HL-60/S4 treated with retinoic acid at 250 ng/mL for 4 days and 3 days (cell line): ENCODE data around the gene MEIKIN.
"Not testable (repeated sequence)": the region's sequence is repeated elsewhere in the genome, so short reads cannot be mapped to it uniquely, and the experiment has no call there.

Experiments
- in situ Hi-C: fragments of 300-500 bp; cut with MboI; formaldehyde crosslinking; loops from 2 replicates; pipeline ENCODE4 v1.7.0; 2022; ENCODE audit warnings: low sequenced_read_pairs

MEIKIN gene

DNA sequence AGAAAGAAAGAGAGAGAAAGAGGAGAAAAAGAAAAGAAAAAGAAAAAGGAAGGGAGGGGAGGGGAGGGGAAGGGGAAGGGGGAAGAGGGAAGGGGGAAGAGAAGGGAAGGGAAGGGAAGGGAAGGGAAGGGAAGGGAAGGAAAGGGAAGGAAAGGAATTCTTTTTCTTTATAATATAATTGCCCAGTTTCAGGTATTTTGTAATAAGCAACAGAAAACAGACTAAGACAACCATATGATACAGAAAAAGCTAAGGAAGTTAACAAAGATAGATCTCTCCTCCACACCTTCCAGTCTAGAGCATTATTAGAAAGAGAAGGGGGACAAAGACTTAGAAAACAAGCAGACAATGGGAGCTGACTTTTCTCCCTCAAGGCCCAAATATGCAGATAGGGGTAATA lies 31.0 kb downstream of the MEIKIN start:
- in situ Hi-C loops = no loop called here

DNA sequence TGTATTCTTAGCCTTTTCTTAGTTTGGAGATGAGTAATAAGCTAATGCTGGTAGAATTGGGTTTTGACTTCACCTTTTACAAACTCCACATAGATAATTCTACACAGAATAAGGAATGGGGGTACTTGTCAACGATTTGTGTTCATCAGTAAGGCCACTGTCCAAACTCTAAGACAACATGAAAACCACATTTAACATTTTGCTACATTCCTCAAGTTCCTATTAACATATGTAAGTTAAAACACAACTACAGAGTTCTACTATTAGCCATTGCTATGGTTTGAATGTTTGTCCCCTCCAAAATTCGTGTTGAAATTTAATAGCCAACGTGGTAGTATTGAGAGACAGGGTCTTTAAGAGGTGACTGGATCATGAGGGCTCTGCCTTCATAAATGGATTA lies 31.9 kb downstream of the MEIKIN start:
- in situ Hi-C loops = no loop called here

DNA sequence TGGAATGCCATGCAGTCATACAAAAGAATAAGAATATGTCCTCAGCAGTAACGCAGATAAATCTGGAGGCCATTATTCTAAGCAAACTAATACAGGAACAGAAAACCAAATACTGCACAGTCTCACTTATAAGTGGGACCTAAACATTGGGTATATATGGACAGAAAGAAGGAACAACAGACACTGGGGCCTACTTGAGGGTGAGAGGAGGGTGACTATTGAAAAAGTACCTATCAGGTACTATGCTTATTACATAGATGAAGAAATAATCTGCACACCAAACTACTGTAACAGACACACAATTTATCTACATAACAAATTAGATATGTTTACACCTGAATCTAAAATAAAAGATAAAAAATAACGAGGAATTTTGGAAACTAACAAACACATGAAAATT lies 38.8 kb downstream of the MEIKIN start:
- in situ Hi-C loops = no loop called here

DNA sequence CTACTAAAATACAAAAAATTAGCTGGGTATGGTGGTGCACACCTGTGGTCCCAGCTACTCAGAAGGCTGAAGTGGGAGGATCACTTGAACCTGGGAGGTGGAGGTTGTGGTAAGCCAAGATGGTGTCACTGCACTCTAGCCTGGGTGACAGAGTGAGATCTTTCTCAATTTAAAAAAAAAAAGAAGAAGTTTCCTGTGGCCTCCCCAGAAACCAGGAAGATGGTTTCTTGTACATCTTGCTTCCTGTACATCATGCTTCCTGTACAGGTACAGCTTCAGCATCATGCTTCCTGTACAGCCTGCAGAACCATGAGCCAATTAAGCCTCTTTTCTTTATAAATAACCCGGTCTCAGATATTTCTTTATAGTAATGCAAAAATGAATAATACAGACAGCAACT lies 43.2 kb downstream of the MEIKIN start:
- in situ Hi-C loops = not testable (repeated sequence)

DNA sequence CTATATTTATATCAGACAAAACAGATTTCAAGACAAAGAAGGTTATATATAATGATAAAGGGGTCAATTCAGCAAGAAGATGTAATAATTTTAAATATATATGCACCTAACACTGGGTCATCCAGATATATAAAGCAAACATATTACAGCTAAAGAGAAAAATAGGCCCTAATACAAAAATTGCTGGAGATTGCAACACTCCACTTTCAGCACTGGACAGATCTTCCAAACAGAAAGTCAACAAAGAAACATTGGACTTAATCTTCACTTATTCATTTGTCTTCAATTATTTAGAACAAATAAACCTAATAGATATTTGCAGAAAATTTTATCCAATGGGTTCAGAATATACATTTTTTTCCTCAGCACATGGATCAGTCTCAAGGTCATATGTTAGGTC lies 45.8 kb downstream of the MEIKIN start:
- in situ Hi-C loops = no loop called here

DNA sequence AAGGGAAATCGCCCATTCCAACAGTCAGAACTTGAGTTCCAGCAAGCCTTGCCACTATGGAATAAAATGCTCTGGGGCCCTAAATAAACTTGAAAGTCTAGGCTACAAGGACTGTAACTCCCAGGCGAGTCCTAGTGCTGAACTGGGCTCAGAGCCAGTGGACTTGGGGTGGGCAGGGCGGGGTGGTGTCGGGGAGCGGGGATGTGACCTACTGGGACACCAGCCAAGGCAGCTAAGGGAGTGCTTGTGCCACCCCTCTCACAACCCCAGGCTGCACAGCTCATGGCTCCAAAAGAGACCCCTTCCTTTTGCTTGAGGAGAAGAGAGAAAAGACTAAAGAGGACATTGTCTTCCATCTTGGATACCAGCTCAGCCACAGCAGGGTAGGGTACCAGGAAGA lies 61.5 kb downstream of the MEIKIN start:
- in situ Hi-C loops = no loop called here

DNA sequence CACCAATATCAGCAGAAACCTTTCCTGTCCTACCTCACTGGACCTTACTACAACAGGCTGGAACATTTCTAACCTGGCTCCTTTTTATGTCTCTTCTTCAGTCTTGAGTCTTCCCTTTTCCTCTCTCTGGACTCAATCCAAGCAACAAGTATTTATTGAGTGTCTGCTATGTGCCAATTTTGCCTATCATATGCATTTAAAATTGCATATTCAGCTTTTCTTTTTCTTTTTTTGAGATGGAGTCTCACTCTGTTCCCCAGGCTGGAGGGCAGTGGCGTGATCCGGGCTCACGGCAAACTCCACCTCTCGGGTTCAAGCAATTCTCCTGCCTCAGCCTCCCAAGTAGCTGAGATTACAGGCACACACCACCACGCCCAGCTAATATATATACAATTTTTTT lies 65.8 kb downstream of the MEIKIN start:
- in situ Hi-C loops = no loop called here

DNA sequence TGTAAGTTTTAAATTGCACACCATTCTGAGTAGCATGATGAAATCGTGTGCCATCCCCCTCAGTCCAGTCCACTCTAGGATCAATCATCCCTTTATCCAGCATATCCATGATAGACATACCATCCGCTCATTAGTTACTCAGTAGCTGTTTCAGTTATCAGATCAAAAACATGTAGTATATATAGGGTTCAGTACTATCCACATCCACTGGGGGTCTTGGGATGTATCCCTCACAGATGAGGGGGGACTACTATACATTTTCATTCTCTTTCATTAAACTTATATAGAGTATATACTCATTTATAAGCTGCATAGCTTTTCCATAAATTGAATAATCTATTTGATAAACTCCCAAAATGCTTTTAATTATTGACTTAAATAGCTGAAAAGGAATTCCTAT lies 67.6 kb downstream of the MEIKIN start:
- in situ Hi-C loops = no loop called here

DNA sequence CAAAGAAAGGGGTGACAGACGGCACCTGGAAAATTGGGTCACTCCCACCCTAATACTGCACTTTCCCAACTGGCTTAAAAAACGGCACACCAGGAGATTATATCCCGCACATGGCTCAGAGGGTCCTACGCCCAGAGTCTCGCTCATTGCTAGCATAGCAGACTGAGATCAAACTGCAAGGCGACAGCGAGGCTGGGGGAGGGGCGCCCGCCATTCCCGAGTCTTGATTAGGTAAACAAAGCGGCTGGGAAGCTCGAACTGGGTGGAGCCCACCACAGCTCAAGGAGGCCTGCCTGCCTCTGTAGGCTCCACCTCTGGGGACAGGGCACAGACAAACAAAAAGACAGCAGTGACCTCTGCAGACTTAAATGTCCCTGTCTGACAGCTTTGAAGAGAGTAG lies 74.2 kb downstream of the MEIKIN start:
- in situ Hi-C loops = not testable (repeated sequence)

DNA sequence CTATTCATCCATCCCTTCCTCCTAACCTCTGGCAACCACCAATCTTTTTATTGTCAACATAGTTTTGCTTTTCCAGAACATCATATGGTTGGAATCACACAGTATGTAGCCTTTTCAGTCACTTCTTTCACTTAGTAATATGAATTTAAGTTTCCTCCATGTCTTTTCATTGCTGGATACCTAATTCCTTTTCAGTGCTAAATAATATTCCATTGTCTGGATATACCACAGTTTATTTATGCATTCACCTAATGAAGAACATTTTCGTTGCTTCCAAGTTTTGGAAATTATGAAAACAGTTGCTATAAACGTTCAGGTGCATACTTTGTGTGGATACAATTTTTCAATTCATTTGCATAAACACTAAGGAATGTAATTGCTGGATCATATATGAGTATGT lies 77.9 kb downstream of the MEIKIN start:
- in situ Hi-C loops = no loop called here

DNA sequence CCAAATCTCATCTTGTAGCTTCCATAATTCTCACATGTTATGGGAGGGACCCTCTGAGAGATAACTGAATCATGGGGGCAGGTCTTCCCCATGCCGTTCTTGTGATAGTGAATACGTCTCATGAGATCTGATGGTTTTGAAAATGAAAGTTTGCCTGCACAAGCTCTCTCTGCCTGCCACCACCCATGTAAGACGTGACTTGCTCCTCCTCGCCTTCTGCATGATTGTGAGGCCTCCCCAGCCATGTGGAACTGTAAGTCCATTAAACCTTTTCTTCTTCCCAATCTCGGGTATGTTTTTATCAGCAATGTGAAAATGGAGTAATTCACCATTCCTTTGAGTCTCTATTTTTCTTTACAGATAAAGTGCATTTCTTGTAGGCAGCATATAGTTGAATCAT lies 81.8 kb downstream of the MEIKIN start:
- in situ Hi-C loops = no loop called here

DNA sequence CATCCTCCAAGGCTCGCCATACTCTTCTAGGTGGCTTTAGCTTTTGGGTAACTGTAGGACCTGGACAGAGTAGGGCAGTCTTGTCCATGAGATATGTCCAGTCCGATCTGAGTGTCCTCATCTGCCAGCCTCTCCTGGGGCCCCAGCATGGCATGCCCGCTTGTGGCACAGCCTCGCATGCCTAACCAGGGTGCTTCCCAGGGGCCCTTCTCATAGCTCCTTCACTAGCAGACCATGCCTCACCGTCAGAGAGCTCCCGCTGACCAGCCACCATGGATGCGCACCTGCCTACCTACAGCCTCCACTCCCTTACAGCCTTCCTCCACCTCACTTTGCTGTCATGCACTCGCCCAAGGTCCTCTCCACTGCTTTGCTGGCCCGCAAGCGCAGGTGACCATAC lies 88.1 kb downstream of the MEIKIN start:
- in situ Hi-C loops = no loop called here

DNA sequence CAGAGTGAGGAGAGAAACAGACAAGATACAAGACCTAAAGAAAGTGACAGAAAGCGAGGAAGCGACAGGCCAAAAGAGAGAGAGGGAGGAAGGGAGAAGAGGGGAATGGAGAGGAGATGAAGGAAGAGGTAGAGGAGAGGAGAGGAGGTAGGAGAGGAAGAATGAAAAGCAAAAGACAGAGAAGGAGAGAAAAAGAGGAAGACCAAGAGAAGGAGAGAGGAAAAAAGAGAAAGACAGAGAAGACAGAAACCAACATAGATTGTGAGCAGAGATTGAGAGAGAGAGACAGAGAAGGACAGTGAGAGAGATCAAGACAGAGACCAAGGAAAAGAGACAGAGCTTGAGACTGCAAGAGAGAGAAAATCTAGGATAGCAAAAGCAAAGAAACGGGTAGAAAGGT lies 90.0 kb downstream of the MEIKIN start:
- in situ Hi-C loops = no loop called here

DNA sequence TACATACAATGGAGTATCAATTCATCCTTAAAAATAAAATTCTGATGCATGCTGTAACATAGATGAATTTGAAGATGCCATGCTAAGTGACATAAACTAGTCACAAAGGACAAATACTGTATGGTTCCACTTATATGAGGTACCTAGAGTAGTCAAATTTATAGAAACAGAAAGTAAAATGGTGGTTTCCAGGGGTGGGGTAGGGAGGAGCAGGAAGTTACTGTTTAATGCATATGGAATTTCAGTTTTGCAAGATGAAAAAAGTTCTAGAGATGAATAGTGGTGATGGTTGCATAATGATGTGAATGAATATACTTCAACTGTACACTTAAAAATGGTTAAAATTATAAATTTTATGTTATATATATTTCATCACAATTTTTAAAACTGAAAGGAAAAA lies 91.3 kb downstream of the MEIKIN start:
- in situ Hi-C loops = no loop called here

DNA sequence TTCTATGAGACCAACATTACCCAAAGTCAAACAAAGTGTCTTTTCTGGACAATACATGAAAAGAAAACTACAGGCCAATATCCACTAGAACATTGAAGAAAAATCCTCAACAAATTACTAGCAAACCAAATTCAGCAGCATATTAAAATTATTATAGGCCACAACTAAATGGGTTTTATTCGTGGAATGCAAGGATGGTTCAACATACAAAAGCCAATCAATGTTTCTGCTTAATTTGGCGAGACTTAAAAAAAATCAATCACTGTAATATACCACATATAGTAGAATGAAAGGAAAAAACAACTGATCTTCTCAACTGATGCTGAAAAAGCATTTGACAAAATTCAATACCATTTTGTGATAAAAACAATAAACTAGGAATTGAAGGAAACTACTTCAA lies 96.8 kb downstream of the MEIKIN start:
- in situ Hi-C loops = no loop called here

DNA sequence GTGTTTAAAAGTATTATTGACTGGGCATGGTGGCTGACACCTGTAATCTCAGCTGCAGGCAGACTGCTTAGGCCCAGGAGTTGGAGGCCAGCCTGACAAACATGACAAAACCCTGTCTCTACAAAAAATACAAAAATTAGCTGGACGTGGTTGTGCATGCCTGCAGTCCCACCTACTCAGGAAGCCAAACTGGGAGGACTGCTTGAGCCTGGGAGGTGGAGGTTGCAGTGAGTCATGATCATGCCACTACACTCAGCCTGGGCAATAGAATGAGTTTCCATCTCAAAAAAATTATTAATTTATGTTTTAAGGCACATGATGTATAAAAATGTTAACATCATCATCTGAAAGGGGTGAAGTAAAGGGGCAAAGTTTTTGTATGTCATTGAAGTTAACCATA lies 98.9 kb downstream of the MEIKIN start:
- in situ Hi-C loops = no loop called here

DNA sequence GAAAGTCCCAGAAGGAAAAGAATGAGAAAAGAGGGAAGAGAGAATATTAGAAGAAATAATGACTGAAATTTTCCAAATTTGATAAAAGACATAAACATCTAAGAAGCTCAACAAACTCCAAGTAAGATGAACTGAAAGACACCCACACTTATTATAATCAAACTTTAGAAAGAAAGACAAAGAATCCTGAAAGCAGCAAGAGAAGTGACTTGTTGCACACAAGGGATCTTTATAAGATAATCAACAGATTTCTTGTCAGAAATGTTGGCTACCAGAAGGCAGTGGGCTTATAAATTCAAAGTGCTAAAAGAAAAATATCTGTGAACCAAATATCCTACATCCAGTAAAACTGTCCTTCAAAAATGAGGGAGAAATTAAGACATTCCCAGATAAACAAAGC lies 99.6 kb downstream of the MEIKIN start:
- in situ Hi-C loops = no loop called here

DNA sequence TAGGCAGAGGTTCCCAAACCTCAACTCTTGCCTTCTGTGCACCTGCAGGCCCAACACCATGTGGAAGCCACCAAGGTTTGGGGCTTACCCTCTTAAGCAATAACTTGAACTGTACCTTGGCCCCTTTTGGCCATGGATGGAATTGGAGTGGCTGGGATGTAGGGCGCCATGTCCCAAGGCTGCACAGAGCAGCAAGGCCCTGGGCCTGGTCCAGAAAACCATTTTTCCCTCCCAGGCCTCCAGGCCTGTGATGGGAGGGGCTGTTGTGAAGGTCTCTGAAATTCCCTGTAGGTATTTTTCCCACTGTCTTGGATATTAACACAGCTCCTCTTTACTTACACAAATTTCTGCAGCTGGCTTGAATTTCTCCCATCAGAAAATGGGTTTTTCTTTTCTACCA lies 102.5 kb downstream of the MEIKIN start:
- in situ Hi-C loops = not testable (repeated sequence)

DNA sequence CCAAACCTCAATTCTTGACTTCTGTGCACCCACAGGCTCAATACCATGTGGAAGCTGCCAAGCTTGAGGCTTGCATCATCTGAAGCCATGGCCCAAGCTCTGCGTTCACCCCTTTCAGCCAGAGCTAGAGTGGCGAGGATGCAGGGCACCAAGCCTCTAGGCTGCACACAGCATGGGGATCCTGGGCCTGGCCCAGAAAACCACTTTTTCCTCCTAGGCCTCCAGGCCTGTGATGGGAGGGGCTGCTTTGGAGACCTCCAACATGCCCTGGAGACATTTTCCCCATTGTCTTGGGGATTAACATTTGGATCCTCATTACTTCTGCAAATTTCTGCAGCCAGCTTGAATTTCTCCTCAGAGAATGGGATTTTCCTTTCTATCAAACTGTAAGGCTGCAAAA lies 112.8 kb downstream of the MEIKIN start:
- in situ Hi-C loops = not testable (repeated sequence)

DNA sequence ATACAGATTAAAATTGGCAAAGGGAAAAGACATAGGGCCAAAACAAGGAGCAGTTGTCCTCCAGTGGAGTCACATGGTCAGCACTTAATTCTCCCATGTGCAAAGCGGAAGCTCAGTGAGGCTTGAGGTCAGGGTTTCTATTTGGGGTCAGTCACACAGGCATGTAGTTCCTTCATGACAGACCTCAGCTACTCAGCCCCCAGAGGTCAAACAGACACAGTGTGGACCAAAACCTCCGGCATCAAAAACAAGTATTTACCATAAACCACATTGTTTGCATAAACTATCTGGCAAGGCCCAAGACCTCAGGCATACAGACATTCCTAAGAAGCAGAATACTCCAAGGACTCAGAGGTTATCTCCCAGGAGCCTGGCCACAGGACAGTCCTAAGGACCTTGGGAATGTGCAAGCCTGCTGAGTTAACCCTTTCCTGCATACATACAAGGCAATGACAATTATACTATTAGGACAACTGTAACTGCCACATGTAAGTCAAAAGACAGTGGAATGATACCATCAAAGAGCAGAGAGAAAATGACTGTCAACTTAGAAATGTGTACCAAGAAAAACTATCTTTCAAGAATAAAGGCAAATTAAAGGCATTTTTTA lies 120.0 kb downstream of the MEIKIN start:
- in situ Hi-C loops = no loop called here

DNA sequence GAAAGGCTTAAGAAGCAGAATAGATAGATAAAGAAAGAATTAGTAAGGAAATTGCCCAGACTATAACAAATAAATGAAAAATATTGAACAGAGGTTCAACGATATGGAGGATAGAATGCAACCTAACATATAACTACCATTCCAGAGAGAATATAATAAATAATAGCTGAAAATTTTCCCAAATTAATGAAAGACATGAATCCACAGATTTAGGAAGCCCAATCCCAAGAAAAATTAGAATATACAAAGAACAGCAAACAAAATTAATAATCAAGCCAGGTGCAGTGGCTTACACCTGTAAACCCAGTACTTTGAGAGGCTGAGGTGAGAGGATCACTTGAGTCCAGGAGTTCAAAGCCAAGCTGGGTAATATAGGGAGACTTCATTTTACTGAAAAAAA lies 120.8 kb downstream of the MEIKIN start:
- in situ Hi-C loops = no loop called here

DNA sequence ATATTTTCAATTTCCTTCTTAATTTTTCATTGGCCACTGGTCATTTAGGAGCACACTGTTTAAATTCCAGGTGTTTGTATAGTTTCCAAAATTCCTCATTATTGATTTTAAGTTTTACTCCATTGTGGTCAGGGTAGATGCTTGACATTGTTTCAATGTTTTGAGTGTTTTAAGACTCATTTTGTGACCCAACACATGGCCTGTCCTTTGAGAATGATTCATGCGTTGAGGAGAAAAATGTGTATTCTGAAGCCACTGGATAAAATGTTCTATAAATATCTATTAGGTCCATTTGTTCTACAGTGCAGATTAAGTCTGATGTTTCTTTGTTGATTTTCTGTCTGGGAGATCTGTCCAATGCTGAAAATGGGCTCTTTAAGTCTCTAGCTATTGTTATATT lies 124.2 kb downstream of the MEIKIN start:
- in situ Hi-C loops = no loop called here

DNA sequence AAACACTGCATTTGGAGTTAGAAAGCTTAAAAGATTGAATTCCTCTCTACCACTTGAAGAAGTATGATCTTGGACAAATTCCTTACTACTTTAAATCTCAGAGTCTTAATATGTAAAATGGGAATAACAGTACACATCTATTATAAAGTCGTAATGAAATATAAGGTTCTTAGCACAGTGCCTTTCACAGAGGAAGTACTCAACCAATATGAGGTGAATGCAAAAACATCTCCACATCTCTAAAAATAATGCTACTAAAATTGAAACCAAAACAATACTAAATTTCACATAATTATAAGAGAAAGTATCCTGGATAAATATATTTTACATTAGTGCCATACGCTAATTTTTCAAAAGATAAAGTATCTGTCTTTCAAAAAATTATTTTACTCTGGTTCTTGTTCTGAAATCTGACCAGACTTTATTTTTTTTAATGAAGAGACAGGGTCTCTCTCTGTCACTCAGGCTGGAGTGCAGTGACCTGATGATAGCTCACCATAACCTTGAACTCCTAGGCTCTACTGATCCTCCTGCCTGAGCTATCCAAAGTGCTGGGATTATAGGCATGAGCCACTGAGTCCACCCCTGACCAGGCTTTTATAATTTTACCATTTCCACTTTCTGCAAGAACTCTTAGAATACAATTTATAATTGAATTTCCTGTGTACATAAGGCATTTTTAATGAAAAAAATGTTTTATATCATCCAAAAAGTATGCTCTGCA lies 127.3 kb downstream of the MEIKIN start:
- in situ Hi-C loops = no loop called here
